ENCODE measurements around the gene KCTD17.

Gene KCTD17

GRCh38 chr22:37088108-37088605 is 36.6 kb downstream of the KCTD17 start:
- H3K27me3 ChIP-seq (ENCODE audit: low read depth, low read length): no peaks in the 10 kb centered on the region
- no peaks in the 10 kb centered on the region for H3K9me3 ChIP-seq (ENCODE audit: control insufficient read depth in 1 of 2, low read length in 2 of 2)
- no peak overlapping the region for H3K4me3 ChIP-seq (ENCODE audit: low read depth in 1 of 2, low read length in 2 of 2)
- no peaks in the 10 kb centered on the region for H3K4me1 ChIP-seq (ENCODE audit: control insufficient read depth in 1 of 2, insufficient read depth in 2 of 2, low read length in 2 of 2)
- no peaks in the 10 kb centered on the region for H3K36me3 ChIP-seq (ENCODE audit: control insufficient read depth in 1 of 2, insufficient read depth in 2 of 2, low read length in 2 of 2)
- no peak overlapping the region for H3K27ac ChIP-seq (ENCODE audit: low read length)

- no peaks in the 10 kb centered on the region for H3K36me3 ChIP-seq (ENCODE audit: control insufficient read depth in 1 of 2, insufficient read depth in 2 of 2, low read length in 2 of 2)
- H3K27me3 ChIP-seq (ENCODE audit: low read depth, low read length): no peaks in the 10 kb centered on the region
- no peaks in the 10 kb centered on the region for H3K9me3 ChIP-seq (ENCODE audit: control insufficient read depth in 1 of 2, low read length in 2 of 2)
- H3K27ac ChIP-seq (ENCODE audit: low read length): no peak overlapping the region
- H3K4me1 ChIP-seq (ENCODE audit: control insufficient read depth in 1 of 2, insufficient read depth in 2 of 2, low read length in 2 of 2): no peaks in the 10 kb centered on the region
- no peak overlapping the region for H3K4me3 ChIP-seq (ENCODE audit: low read depth in 1 of 2, low read length in 2 of 2)
These were observed 37.3 kb downstream of the KCTD17 start for GRCh38 chr22:37088750-37089408.

DNA sequence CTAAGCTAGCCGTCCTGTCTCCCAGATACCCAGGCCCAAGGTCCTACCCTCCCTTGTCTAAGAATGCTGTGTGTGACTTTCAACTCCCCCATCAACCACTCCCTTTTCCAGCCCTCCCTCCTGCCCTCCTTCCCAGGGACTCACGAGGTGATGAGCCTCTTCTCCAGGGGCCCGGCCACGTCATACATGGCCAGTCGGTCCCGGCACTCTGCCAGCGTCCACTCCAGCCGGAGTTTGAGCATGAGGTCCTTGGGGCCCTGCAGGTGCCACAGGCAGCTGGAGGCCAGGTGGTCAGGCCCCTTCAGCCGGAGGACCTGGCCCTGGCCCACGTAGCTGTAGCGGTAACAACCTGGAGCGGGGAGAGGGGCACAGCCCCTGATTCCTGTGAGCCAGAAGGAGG is 37.9 kb downstream of the KCTD17 start:
- H3K4me1 ChIP-seq (ENCODE audit: control insufficient read depth in 1 of 2, insufficient read depth in 2 of 2, low read length in 2 of 2): no peaks in the 10 kb centered on the region
- no peak overlapping the region for H3K4me3 ChIP-seq (ENCODE audit: low read depth in 1 of 2, low read length in 2 of 2)
- H3K27ac ChIP-seq (ENCODE audit: low read length): no peak overlapping the region
- no peaks in the 10 kb centered on the region for H3K27me3 ChIP-seq (ENCODE audit: low read depth, low read length)
- H3K9me3 ChIP-seq (ENCODE audit: control insufficient read depth in 1 of 2, low read length in 2 of 2): no peaks in the 10 kb centered on the region
- no peaks in the 10 kb centered on the region for H3K36me3 ChIP-seq (ENCODE audit: control insufficient read depth in 1 of 2, insufficient read depth in 2 of 2, low read length in 2 of 2)

DNA sequence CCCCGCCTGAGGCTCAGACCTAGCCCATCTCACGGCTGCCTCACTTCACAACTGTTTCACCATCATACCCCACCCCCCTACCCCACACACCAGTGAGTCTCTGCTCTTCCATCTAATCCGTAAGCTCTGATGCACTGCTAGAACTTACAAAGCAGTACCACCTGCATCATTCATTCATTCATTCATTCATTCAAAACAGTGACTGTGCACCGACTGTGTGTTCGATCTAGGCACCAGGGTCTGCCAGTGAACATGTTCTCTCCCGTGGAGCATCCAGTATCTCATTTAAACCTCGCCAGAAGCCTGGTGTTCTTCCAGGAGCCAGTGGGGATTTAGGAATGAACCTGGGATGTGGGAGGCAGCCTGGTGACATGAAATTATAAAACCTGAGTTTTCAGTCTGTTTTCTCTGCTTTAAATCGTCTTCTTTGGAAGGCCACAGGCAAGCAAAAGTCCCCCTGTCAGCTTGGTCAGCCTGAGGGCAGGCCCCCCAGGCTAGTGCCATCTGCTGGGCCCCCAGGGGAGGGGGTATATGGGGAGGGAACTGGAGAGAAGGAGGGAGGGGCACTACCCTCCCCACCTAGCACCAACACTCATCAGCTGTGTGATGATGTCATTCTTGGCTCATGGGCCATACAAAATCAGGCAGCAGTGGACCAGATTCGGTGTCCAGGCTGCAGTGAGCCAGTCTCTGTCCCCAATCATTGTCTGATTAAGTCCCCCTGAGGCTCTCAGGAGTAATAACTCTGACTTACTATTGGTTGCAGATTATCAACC is 39.6 kb downstream of the KCTD17 start:
- Histone ChIP-seq H3K27me3 (ENCODE audit: low read depth, low read length) (no peaks in the 10 kb centered on the region), H3K4me3 (ENCODE audit: low read depth in 1 of 2, low read length in 2 of 2) (no peak overlapping the region), H3K27ac (ENCODE audit: low read length) (no peak overlapping the region), H3K36me3 (ENCODE audit: control insufficient read depth in 1 of 2, insufficient read depth in 2 of 2, low read length in 2 of 2) (no peaks in the 10 kb centered on the region), H3K9me3 (ENCODE audit: control insufficient read depth in 1 of 2, low read length in 2 of 2) (no peaks in the 10 kb centered on the region), H3K4me1 (ENCODE audit: control insufficient read depth in 1 of 2, insufficient read depth in 2 of 2, low read length in 2 of 2) (no peaks in the 10 kb centered on the region)

GRCh38 chr22:37091994-37092393 is 40.5 kb downstream of the KCTD17 start:
- H3K27me3 ChIP-seq (ENCODE audit: low read depth, low read length): peaks cover 4% of the 10 kb centered on the region
- H3K9me3 ChIP-seq (ENCODE audit: control insufficient read depth in 1 of 2, low read length in 2 of 2): no peaks in the 10 kb centered on the region
- no peaks in the 10 kb centered on the region for H3K36me3 ChIP-seq (ENCODE audit: control insufficient read depth in 1 of 2, insufficient read depth in 2 of 2, low read length in 2 of 2)
- no peak overlapping the region for H3K4me3 ChIP-seq (ENCODE audit: low read depth in 1 of 2, low read length in 2 of 2)
- no peaks in the 10 kb centered on the region for H3K4me1 ChIP-seq (ENCODE audit: control insufficient read depth in 1 of 2, insufficient read depth in 2 of 2, low read length in 2 of 2)
- no peak overlapping the region for H3K27ac ChIP-seq (ENCODE audit: low read length)

DNA sequence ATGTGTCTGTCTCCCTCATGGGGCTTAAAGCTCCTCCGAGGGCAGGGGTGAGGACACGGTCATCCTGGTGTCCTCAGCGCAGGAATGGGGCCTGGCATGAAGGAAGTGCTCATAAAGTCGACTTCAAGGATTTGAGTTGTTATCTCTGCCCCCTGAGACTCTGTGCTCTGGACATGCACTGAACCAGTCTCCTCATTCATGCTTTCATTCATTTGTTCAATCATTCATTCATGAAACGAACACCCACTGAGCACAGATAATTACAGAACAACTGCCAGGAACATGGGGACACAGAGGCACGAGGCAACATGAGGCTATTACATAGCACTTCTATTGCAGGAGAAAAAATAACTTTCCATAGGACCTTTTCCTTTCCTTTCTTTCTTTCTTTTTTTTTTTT is 41.5 kb downstream of the KCTD17 start:
- Histone ChIP-seq H3K9me3 (ENCODE audit: control insufficient read depth in 1 of 2, low read length in 2 of 2) (no peaks in the 10 kb centered on the region), H3K36me3 (ENCODE audit: control insufficient read depth in 1 of 2, insufficient read depth in 2 of 2, low read length in 2 of 2) (no peaks in the 10 kb centered on the region), H3K4me1 (ENCODE audit: control insufficient read depth in 1 of 2, insufficient read depth in 2 of 2, low read length in 2 of 2) (no peaks in the 10 kb centered on the region), H3K27me3 (ENCODE audit: low read depth, low read length) (peaks cover 7% of the 10 kb centered on the region), H3K27ac (ENCODE audit: low read length) (no peak overlapping the region), H3K4me3 (ENCODE audit: low read depth in 1 of 2, low read length in 2 of 2) (no peak overlapping the region)

DNA sequence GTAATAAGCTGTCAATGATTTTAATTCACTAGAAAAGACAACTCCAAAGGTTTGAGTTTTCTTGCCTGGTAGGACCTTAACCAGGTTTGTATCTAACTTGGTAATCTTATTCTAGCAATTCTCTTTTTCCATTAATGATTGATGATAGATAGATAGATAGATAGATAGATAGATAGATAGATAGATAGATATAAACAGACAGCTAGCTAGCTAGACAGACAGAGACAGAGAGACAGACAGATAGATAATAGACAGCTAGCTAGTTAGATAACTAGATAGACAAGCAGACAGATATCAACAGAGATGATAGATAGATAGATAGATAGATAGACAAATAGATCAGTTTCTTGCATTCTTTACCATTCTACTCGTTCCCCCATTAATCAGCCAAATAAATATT is 42.7 kb downstream of the KCTD17 start:
- Histone ChIP-seq H3K9me3 (ENCODE audit: control insufficient read depth in 1 of 2, low read length in 2 of 2) (no peaks in the 10 kb centered on the region), H3K27ac (ENCODE audit: low read length) (no peak overlapping the region), H3K4me1 (ENCODE audit: control insufficient read depth in 1 of 2, insufficient read depth in 2 of 2, low read length in 2 of 2) (no peaks in the 10 kb centered on the region), H3K36me3 (ENCODE audit: control insufficient read depth in 1 of 2, insufficient read depth in 2 of 2, low read length in 2 of 2) (no peaks in the 10 kb centered on the region), H3K4me3 (ENCODE audit: low read depth in 1 of 2, low read length in 2 of 2) (no peak overlapping the region), H3K27me3 (ENCODE audit: low read depth, low read length) (peaks cover 7% of the 10 kb centered on the region)

GRCh38 chr22:37095113-37095512 is 43.6 kb downstream of the KCTD17 start:
- Histone ChIP-seq H3K27ac (ENCODE audit: low read length) (no peak overlapping the region), H3K27me3 (ENCODE audit: low read depth, low read length) (peaks cover 7% of the 10 kb centered on the region), H3K36me3 (ENCODE audit: control insufficient read depth in 1 of 2, insufficient read depth in 2 of 2, low read length in 2 of 2) (no peaks in the 10 kb centered on the region), H3K4me3 (ENCODE audit: low read depth in 1 of 2, low read length in 2 of 2) (no peak overlapping the region), H3K9me3 (ENCODE audit: control insufficient read depth in 1 of 2, low read length in 2 of 2) (no peaks in the 10 kb centered on the region), H3K4me1 (ENCODE audit: control insufficient read depth in 1 of 2, insufficient read depth in 2 of 2, low read length in 2 of 2) (no peaks in the 10 kb centered on the region)

GRCh38 chr22:37097346-37097745 is 45.8 kb downstream of the KCTD17 start:
- Histone ChIP-seq H3K9me3 (ENCODE audit: control insufficient read depth in 1 of 2, low read length in 2 of 2) (no peaks in the 10 kb centered on the region), H3K4me1 (ENCODE audit: control insufficient read depth in 1 of 2, insufficient read depth in 2 of 2, low read length in 2 of 2) (no peaks in the 10 kb centered on the region), H3K27me3 (ENCODE audit: low read depth, low read length) (peaks cover 7% of the 10 kb centered on the region), H3K4me3 (ENCODE audit: low read depth in 1 of 2, low read length in 2 of 2) (no peak overlapping the region), H3K27ac (ENCODE audit: low read length) (no peak overlapping the region), H3K36me3 (ENCODE audit: control insufficient read depth in 1 of 2, insufficient read depth in 2 of 2, low read length in 2 of 2) (no peaks in the 10 kb centered on the region)

- Histone ChIP-seq H3K4me1 (ENCODE audit: control insufficient read depth in 1 of 2, insufficient read depth in 2 of 2, low read length in 2 of 2) (no peaks in the 10 kb centered on the region), H3K4me3 (ENCODE audit: low read depth in 1 of 2, low read length in 2 of 2) (no peak overlapping the region), H3K27ac (ENCODE audit: low read length) (no peak overlapping the region), H3K27me3 (ENCODE audit: low read depth, low read length) (peaks cover 7% of the 10 kb centered on the region), H3K36me3 (ENCODE audit: control insufficient read depth in 1 of 2, insufficient read depth in 2 of 2, low read length in 2 of 2) (no peaks in the 10 kb centered on the region), H3K9me3 (ENCODE audit: control insufficient read depth in 1 of 2, low read length in 2 of 2) (no peaks in the 10 kb centered on the region)
These were observed 47.5 kb downstream of the KCTD17 start for GRCh38 chr22:37098976-37099591.

GRCh38 chr22:37100589-37101127 is 49.1 kb downstream of the KCTD17 start:
- Histone ChIP-seq H3K9me3 (ENCODE audit: control insufficient read depth in 1 of 2, low read length in 2 of 2) (no peaks in the 10 kb centered on the region), H3K4me3 (ENCODE audit: low read depth in 1 of 2, low read length in 2 of 2) (no peak overlapping the region), H3K36me3 (ENCODE audit: control insufficient read depth in 1 of 2, insufficient read depth in 2 of 2, low read length in 2 of 2) (no peaks in the 10 kb centered on the region), H3K27ac (ENCODE audit: low read length) (no peak overlapping the region), H3K27me3 (ENCODE audit: low read depth, low read length) (peaks cover 7% of the 10 kb centered on the region), H3K4me1 (ENCODE audit: control insufficient read depth in 1 of 2, insufficient read depth in 2 of 2, low read length in 2 of 2) (no peaks in the 10 kb centered on the region)
